Activated CD4-positive, CD25-positive, alpha-beta regulatory T cell treated with anti-CD3 and anti-CD28 coated beads, Interleukin-2, amount 50 U/mL, for 16 hours (primary cell): ENCODE results near the gene EPSTI1.

Experiments
- DNase-seq: peaks from one replicate; pipeline ENCODE4 v3.0.0-alpha.2; 2020; ENCODE audit warnings: low read depth, low spot score

EPSTI1 gene

GRCh38 chr13:42971691-42972347, 20.2 kb downstream of the EPSTI1 start:
- no peak for DNase-seq

GRCh38 chr13:42970824-42971690, 21.0 kb downstream of the EPSTI1 start:
- no peak for DNase-seq

- DNase-seq = peak; percentile 67
Measured at GRCh38 chr13:42969565-42970172, 22.4 kb downstream of the EPSTI1 start.

GRCh38 chr13:42968906-42969305, 23.1 kb downstream of the EPSTI1 start:
- no peak for DNase-seq

- no peak for DNase-seq
Measured at GRCh38 chr13:42967660-42968059, 24.4 kb downstream of the EPSTI1 start.

GRCh38 chr13:42965281-42965680, 26.8 kb downstream of the EPSTI1 start:
- no peak for DNase-seq

GRCh38 chr13:42964761-42965161, 27.3 kb downstream of the EPSTI1 start:
- no peak for DNase-seq

GRCh38 chr13:42959615-42960014, 32.4 kb downstream of the EPSTI1 start:
- no peak for DNase-seq

GRCh38 chr13:42957881-42958280, 34.2 kb downstream of the EPSTI1 start:
- DNase-seq = no peak

- no peak for DNase-seq
Measured at GRCh38 chr13:42950181-42950580, 41.9 kb downstream of the EPSTI1 start.

GRCh38 chr13:42947925-42948324, 44.1 kb downstream of the EPSTI1 start:
- no peak for DNase-seq

GRCh38 chr13:42946927-42947326, 45.1 kb downstream of the EPSTI1 start:
- DNase-seq = no peak

- no peak for DNase-seq
Measured at GRCh38 chr13:42929886-42930535, 62.0 kb downstream of the EPSTI1 start.

- no peak for DNase-seq
Measured at GRCh38 chr13:42926555-42926954, 65.5 kb downstream of the EPSTI1 start.

GRCh38 chr13:42926043-42926442, 66.0 kb downstream of the EPSTI1 start:
- DNase-seq = no peak

- DNase-seq = no peak
Measured at GRCh38 chr13:42925626-42926025, 66.4 kb downstream of the EPSTI1 start.

- DNase-seq = no peak
Measured at GRCh38 chr13:42924344-42924743, 67.7 kb downstream of the EPSTI1 start.

GRCh38 chr13:42907745-42908144, 84.3 kb downstream of the EPSTI1 start:
- DNase-seq = no peak

- no peak for DNase-seq
Measured at GRCh38 chr13:42906257-42906656, 85.8 kb downstream of the EPSTI1 start.

- no peak for DNase-seq
Measured at GRCh38 chr13:42905579-42905978, 86.5 kb downstream of the EPSTI1 start.

GRCh38 chr13:42899266-42899665, 92.8 kb downstream of the EPSTI1 start:
- no peak for DNase-seq

GRCh38 chr13:42895776-42896175, 96.3 kb downstream of the EPSTI1 start:
- DNase-seq = no peak
